Cortex of kidney (tissue), 1 donor: Measurements from ENCODE around the gene MAD2L1BP.
"Not testable (repeated sequence)": the region's sequence is repeated elsewhere in the genome, so short reads cannot be mapped to it uniquely, and the experiment has no call there.

ENCODE experiments used
- DNase-seq: peaks from one replicate; lab custom pipeline; 2025; lab: John Stamatoyannopoulos, UW

The MAD2L1BP gene, protein sequence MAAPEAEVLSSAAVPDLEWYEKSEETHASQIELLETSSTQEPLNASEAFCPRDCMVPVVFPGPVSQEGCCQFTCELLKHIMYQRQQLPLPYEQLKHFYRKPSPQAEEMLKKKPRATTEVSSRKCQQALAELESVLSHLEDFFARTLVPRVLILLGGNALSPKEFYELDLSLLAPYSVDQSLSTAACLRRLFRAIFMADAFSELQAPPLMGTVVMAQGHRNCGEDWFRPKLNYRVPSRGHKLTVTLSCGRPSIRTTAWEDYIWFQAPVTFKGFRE

GRCh38 chr6:43635387-43636307 is at the start of gene MAD2L1BP:
Gene MAD2L1BP (plus strand): TSS chr6:43635840. CDS start chr6:43635876, 36 bp downstream.
- no peak for DNase-seq

DNA sequence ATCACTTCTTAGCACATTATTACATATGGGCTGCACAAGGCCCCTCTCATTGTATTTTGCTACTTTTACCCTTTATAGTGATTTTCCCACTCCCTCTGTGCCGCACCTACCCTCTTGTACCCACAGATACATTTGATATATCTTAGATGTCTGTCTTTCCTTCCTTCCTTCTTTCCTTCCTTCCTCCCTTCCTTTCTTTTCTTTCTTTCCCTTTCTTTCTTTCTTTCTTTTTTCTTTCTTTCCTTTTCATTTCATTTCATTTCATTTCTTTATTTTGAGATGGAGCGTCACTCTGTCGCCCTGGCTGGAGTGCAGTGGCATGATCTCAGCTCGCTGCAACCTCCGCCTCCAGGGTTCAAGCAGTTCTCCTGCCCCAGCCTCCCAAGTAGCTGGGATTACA is 47.4 kb upstream of the MAD2L1BP start:
- DNase-seq: no peak

DNA sequence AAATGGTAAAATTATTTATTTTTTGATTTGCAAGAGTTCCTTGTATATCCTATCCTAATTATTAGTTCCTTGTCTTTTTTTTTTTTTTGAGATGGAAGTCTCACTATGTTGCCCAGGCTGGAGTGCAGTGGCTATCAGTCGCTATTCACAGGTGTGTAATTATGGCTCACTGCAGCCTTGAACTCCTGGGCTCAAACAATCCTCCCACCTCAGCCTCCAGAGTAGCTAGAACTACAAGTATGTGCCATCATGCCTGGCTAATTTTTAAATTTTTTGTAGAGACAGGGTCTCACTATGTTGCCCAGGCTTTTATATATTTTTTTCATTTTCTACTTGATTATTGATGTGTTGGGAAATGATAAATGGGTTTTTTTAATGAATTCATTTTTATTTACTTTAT is 46.1 kb upstream of the MAD2L1BP start:
- DNase-seq: not testable (repeated sequence)

- DNase-seq: no peak
Measured at GRCh38 chr6:43593938-43594337, 41.7 kb upstream of the MAD2L1BP start.

DNA sequence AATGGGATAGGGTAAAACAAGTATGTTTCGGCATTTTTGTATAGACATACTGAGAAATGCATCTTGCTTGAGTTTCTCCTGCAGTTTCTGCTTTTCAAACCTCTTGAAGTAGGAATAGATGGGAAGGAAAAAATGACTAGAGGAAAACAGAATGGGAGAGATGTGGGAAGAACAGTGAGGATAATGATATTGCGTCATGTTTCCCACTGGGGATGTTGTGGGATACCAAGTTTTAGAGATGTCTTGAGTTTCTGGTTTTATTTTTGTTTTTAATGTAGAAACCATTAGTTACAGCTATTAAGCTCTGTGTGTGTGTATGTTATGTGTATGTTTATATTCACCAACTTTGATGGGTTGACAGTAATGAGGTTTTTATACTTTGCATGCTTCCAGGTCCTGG is 35.0 kb upstream of the MAD2L1BP start:
- no peak for DNase-seq

DNA sequence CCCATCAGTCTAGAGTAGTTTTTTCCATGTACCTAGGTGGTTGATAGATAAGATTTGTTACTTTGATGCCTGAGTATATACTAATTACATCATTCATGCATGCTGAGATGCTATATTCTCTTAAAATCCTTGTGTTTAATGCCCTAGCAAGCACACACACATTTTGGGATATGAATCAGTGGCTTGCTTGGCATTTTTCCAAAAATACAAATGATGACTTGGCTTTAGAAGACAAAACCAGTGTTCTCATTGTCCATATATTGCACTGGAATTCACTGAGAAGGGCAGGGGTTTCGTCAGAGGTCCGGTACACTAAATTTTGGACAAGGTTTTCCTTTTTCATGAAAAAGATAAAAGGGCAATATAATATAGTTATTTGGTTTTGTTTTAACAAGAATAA is 31.5 kb upstream of the MAD2L1BP start:
- no peak for DNase-seq

GRCh38 chr6:43606019-43606418 is 29.6 kb upstream of the MAD2L1BP start:
- DNase-seq: no peak

GRCh38 chr6:43608310-43608763 is 27.3 kb upstream of the MAD2L1BP start:
- DNase-seq: no peak

DNA sequence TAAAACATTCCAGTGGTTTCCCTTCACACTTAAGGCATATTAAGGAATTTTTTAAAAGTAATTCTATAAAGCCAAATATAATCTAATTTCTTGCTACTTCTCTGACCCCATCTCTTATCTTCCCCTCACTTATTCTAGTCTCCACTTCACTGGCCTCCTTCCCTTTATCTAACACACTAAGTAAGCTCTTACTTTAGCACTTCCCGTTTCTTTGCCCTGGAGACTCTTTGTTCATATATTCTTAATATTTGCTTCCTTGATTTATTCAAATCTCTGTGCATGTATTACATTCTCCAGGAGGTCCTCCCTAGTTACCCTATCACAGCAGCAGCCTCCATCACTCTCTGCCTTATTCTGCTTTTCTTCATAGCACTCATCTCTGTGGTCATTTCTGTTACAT is 26.8 kb upstream of the MAD2L1BP start:
- DNase-seq: no peak

DNA sequence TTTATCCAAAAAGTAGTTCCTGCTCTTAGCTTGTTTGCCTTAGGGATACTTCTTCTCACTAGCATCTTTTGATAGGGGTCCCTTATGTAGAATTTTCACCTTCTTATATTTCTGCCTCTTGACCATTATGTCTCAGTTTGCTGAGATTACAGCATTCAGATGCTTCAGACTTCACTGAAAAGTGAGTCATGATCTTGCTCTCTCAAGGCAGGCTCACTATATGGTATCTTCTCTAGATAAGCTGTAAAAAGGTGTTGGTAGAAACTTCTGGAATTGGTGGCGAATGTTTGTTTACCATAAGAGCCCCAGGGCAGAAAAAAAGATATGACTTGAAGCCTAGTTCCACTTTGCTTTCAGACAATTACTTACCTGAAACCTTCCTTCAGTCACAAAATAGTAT is 26.2 kb upstream of the MAD2L1BP start:
- DNase-seq: no peak

GRCh38 chr6:43610431-43610830 is 25.2 kb upstream of the MAD2L1BP start:
- DNase-seq: no peak

- DNase-seq: no peak
Measured at GRCh38 chr6:43613721-43614395, 21.8 kb upstream of the MAD2L1BP start.

- DNase-seq: no peak
Measured at GRCh38 chr6:43614396-43614730, 21.3 kb upstream of the MAD2L1BP start.

- no peak for DNase-seq
Measured at GRCh38 chr6:43616725-43617472, 18.7 kb upstream of the MAD2L1BP start.

- DNase-seq: no peak
Measured at GRCh38 chr6:43621078-43621835, 14.4 kb upstream of the MAD2L1BP start.

DNA sequence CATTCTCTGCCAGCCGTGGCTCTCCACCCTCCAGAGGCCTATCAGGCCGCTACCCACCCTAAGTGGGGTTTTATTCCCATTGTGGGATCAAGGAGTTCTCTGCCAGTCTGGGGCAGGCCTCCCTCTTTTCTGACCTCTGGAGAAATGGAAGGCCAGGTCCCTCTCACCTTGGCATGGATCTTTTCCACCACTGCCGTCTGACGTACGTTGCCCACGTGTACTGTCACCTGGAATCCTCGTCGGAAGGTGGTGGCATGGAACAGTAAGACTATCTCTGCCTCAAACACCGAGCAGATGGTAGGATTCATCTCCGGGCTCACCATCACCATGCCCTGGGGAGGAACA is 13.8 kb upstream of the MAD2L1BP start:
- no peak for DNase-seq

- DNase-seq: no peak
Measured at GRCh38 chr6:43622541-43622940, 13.1 kb upstream of the MAD2L1BP start.

- no peak for DNase-seq
Measured at GRCh38 chr6:43623880-43624785, 11.5 kb upstream of the MAD2L1BP start.

DNA sequence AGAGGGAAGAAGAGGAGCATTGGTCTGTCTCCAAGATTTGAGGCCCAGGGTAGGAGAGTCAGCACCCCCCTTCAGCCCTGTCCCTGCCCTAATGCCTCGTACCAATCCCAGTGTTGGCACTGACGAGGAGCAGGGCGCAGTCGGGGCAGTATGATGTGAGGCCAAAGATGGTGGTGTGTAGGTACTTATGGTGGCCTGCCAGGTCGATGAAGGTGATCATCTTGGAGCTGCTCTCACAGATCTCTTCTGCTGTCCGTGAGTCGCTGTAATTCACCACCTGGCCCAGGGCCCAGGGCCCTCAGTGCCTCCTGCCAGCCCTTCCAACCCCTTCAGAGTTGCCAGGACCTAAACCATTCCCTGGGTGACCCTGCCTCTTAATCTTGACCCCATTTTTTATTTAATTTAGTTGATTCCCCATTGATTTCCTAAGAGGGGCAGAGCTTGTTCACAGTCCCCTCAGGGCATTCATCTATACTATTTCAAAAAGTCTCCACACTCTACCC is 10.8 kb upstream of the MAD2L1BP start:
- no peak for DNase-seq

- DNase-seq: no peak
Measured at GRCh38 chr6:43625393-43625992, 10.1 kb upstream of the MAD2L1BP start.
